Gastroesophageal sphincter (tissue), 4 donors: Measurements from ENCODE around the gene PDGFA. TPM values are rescaled to one million over a fixed set of nuclear protein-coding genes. Genes with fewer than 3 reads are reported as not detected.

Experiments
- ATAC-seq: fragments of 150-250 bp; one replicate; pipeline ENCODE4 v1.9.1; 2016; ENCODE audit warnings: mild to moderate bottlenecking, moderate library complexity
- H3K27ac ChIP-seq, 4 donors: fragments of 200-600 bp; sonication (generic) in 3 of 4; 1 replicate in 3 of 4; 2 replicates in 1 of 4; pipeline ENCODE4 v1.5.1; 2016 to 2019
- H3K27me3 ChIP-seq: fragments of 200-600 bp; sonication (generic); one replicate; pipeline ENCODE4 v1.5.1; 2019
- H3K36me3 ChIP-seq, 2 donors: fragments of 200-600 bp; sonication (generic); one replicate each; pipeline ENCODE4 v1.5.1; 2019; ENCODE audit warnings: control low read depth in 1 of 2
- H3K4me1 ChIP-seq, 3 donors: fragments of 200-600 bp; sonication (generic); 1 replicate in 2 of 3; 2 replicates in 1 of 3; pipeline ENCODE4 v1.5.1; 2016 to 2019; ENCODE audit warnings: control low read depth in 2 of 3
- H3K4me3 ChIP-seq, 2 donors: fragments of 200-600 bp; sonication (generic); one replicate each; pipeline ENCODE4 v1.5.1; 2019; ENCODE audit warnings: mild to moderate bottlenecking in 1 of 2, moderate library complexity in 1 of 2
- H3K9me3 ChIP-seq, 3 donors: fragments of 200-600 bp; sonication (generic); one replicate each; pipeline ENCODE4 v1.5.1; 2017 to 2019; ENCODE audit warnings: control low read depth in 2 of 3
- EP300 ChIP-seq: sonication (generic); formaldehyde crosslinking; IDR thresholded peaks from one replicate; pipeline ENCODE4 v1.6.1; 2017; ENCODE audit warnings: antibody characterized with exemption, mild to moderate bottlenecking
- POLR2A ChIP-seq, 2 donors: fragments of 450-650 bp; IDR thresholded peaks; one replicate each; pipeline ENCODE4 v1.6.1; 2017; ENCODE audit warnings: antibody characterized with exemption in 2 of 2, mild to moderate bottlenecking in 2 of 2, moderate library complexity in 1 of 2
- POLR2AphosphoS5 ChIP-seq: sonication (generic); formaldehyde crosslinking; IDR thresholded peaks from one replicate; pipeline ENCODE4 v1.6.1; 2017; ENCODE audit warnings: antibody characterized with exemption
- WGBS, 2 donors: methylation state at CpG; one replicate each; pipeline ENCODE4 v1.1.5; 2018; ENCODE audit warnings: low coverage in 1 of 2; 5-methylcytosine and 5-hydroxymethylcytosine counted together
- total RNA-seq, 4 donors: library from RNA; depleted of rRNA; stranded (reverse); fragments of >200 nt; gene quantifications; one replicate each; pipeline ENCODE4 v1.1.0, GENCODE V29; 2016
- TF ChIP-seq, protein P1 (sequence below), 4 experiments: fragments of 200-600 bp in 2 of 4; fragments of 450-650 bp in 2 of 4; sonication (generic) in 1 of 4; IDR thresholded peaks; one replicate each; pipeline ENCODE4 v1.5.1; 2017 to 2019; ENCODE audit warnings: antibody characterized with exemption in 4 of 4, mild to moderate bottlenecking in 2 of 4, moderate library complexity in 2 of 4

PDGFA gene
- total RNA-seq: 100 to 1,000 TPM in 2 of 4 donors, 10 to 100 TPM in 2; 66.0 to 162 (median 120) TPM

GRCh38 chr7:519484-520390 lies at the start of gene PDGFA:
Gene PDGFA, minus strand, starts transcription at chr7:519846. Its CDS starts 845 bp downstream, at chr7:519001.
- no CpG with 5 or more reads among the region's 132 CpGs for WGBS, 2 donors
- peak; percentile 46 for ATAC-seq
- Histone ChIP-seq H3K27me3 (peaks cover 13% of the 10 kb centered on the region), H3K4me1 (peaks cover 0 to 71% (median 33%) of the 10 kb centered on the region in 3 donors), H3K36me3 (no peaks in the 10 kb centered on the region), H3K27ac (peak within 1 kb of the TSS; percentile 81 to 98 (median 96)), H3K9me3 (no peaks in the 10 kb centered on the region), H3K4me3 (peak within 1 kb of the TSS; percentile 57 to 77)
- TF ChIP-seq EP300 (no peak), POLR2A (IDR thresholded peaks at IDR 0.05) (peak; percentile 17 to 25), POLR2AphosphoS5 (peak; percentile 59)
- TF ChIP-seq, protein P1, sequence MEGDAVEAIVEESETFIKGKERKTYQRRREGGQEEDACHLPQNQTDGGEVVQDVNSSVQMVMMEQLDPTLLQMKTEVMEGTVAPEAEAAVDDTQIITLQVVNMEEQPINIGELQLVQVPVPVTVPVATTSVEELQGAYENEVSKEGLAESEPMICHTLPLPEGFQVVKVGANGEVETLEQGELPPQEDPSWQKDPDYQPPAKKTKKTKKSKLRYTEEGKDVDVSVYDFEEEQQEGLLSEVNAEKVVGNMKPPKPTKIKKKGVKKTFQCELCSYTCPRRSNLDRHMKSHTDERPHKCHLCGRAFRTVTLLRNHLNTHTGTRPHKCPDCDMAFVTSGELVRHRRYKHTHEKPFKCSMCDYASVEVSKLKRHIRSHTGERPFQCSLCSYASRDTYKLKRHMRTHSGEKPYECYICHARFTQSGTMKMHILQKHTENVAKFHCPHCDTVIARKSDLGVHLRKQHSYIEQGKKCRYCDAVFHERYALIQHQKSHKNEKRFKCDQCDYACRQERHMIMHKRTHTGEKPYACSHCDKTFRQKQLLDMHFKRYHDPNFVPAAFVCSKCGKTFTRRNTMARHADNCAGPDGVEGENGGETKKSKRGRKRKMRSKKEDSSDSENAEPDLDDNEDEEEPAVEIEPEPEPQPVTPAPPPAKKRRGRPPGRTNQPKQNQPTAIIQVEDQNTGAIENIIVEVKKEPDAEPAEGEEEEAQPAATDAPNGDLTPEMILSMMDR (IDR thresholded peaks at IDR 0.05): peak in 3 of 4 experiments; percentile 22 to 79 (median 71)

GRCh38 chr7:568031-568951 lies 48.6 kb upstream of the PDGFA start:
- ATAC-seq: no peak
- peaks cover 0 to 11% (median 0%) of the 10 kb centered on the region in 3 donors for H3K4me1 ChIP-seq
- peak overlapping the region in 1 of 4 donors; percentile 14 for H3K27ac ChIP-seq
- no peaks in the 10 kb centered on the region for H3K27me3 ChIP-seq
- WGBS, 2 donors: 57 to 79% methylated on average over 8 to 12 of the region's 33 CpGs
- H3K9me3 ChIP-seq: no peaks in the 10 kb centered on the region
- TF ChIP-seq EP300: no peak
- H3K36me3 ChIP-seq: no peaks in the 10 kb centered on the region
- no peak overlapping the region for H3K4me3 ChIP-seq

GRCh38 chr7:567305-567883 lies 47.7 kb upstream of the PDGFA start:
- Histone ChIP-seq H3K9me3 (no peaks in the 10 kb centered on the region), H3K27ac (no peak overlapping the region), H3K4me3 (no peak overlapping the region), H3K27me3 (no peaks in the 10 kb centered on the region), H3K4me1 (peaks cover 0 to 11% (median 0%) of the 10 kb centered on the region in 3 donors), H3K36me3 (no peaks in the 10 kb centered on the region)
- 89 to 100% methylated on average over 1 to 2 of the region's 3 CpGs for WGBS, 2 donors
- no peak for TF ChIP-seq POLR2AphosphoS5
- TF ChIP-seq, protein P1 (IDR thresholded peaks at IDR 0.05): no peak
- no peak for TF ChIP-seq POLR2A (IDR thresholded peaks at IDR 0.05)
- no peak for TF ChIP-seq EP300
- ATAC-seq: no peak

DNA sequence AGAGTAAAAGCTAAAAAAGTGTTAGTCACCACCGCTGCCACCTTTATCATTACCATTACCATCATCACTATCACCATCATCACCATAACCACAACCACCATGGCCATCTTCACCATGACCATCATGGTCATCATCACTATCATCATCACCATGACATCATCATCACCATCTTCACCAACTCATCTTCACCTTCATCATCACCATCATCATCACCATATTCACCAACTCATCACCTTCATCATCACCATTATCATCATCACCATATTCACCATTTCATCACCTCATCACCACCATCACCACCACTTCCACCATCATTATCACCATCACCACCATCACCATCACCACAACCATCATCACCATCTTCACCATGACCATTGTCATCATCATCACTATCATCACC lies 46.5 kb upstream of the PDGFA start:
- Histone ChIP-seq H3K4me3 (no peak overlapping the region), H3K36me3 (no peaks in the 10 kb centered on the region), H3K4me1 (peaks cover 0 to 11% (median 0%) of the 10 kb centered on the region in 3 donors), H3K9me3 (no peaks in the 10 kb centered on the region), H3K27me3 (no peaks in the 10 kb centered on the region), H3K27ac (no peak overlapping the region)
- no peak for ATAC-seq
- TF ChIP-seq, protein P1 (IDR thresholded peaks at IDR 0.05): no peak
- no peak for TF ChIP-seq POLR2AphosphoS5
- no peak for TF ChIP-seq POLR2A (IDR thresholded peaks at IDR 0.05)
- TF ChIP-seq EP300: no peak
- 92 to 100% methylated on average over 1 of the region's 1 CpG for WGBS, 2 donors
